ENCODE measurements around the gene NFAM1.

Gene NFAM1

DNA sequence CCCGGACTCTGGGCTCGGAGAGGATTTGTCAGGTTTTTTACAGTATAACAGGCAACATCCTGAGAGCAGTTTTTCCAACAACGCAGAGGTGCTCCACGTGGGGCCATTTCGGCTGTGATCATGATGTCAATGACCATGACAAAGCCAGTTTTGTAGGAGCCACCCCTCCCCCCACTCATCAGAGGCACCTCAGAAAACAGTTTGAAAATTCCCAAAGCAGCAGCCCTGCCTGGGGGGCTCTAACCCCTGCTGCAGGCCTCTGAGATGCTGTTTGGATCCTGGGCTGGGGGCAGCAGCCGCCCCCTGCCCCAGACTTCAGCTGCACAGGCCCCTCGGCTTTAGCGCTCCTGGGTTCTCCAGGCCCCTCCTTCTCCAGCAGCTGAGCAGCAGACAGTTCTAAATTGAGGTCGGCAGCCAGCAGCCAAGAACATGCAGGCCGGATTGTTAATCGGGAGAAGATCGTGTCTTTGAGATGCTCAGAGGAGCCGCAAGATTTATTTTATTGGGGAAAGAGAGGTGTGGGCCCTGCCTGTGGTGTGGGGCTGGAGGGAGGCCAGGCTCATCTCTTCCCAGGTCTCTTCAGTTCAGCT, 19.4 kb downstream of the NFAM1 start:
- no peak for DNase-seq

DNA sequence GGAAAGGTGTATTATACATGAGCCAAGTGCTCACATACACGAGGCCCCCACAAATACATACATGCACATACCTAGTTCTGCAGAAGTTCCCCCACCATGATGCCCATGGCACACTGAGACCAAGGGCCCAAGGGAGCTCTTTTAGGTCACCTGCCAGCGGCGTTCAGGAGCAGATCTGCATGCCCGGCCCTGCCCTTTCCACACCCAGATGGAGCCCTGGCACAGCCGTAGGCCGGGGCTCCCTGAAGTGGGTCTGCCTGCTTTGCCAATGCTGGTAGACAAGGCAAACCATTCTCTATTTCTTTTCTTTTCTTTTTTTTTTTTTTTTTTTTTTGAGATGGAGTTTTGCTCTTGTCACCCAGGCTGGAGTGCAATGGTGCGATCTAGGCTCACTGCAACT, 21.5 kb downstream of the NFAM1 start:
- DNase-seq, result no peak

DNA sequence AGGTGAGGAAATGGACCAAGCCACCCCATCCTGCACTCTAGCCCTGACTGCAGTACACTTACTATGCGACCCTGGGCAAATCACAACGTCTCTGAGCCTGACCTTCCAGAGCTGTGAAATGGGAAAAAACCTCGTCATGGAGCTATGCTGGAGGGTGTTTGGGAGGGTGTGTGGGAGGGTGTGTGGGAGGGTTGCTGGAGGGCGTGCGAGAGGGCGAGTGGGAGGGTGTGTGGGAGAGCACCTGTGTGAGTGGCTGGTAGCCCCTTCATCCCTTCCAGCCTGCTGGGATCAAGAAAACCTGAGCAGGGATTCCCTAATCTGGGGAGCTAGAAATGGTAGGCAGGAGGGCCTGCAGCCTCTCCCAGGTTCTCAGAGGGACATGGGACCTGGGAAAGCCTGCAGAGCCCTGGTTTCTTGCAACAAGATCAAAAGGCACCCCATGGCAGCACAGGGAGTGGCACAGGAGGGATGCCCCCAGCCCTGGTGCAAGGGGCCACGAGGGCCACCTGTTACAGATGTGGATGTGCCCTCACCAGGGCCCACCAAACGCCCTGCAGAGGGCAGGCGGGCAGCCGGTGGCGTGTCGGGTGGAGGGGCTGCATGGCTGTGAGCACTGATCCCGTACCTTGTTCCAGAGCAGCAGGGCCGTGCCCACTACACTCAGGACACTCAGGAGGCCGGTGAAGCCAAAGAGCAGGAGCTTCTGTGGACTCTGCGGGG, 23.2 kb downstream of the NFAM1 start:
- DNase-seq, result no peak

DNA sequence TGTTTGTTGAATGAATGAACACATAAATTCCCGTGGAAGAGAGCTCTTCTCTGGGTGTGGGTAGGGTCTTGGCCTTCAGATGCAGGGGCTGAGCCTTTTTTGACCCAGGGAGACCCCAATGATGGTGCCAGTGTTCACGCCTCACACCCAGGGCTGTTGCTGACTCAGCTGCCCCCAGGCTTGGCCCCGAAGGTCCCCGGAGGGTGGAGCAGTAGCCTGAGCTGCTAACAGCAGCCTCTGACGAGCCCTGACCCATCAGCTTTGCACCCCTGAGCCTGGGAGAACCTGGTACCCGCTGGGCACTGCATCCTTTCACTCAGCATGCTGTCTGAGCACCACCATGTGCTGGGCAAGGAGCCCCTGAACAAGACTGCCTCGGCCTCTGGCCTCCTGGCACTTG, 23.9 kb downstream of the NFAM1 start:
- no peak for DNase-seq

DNA sequence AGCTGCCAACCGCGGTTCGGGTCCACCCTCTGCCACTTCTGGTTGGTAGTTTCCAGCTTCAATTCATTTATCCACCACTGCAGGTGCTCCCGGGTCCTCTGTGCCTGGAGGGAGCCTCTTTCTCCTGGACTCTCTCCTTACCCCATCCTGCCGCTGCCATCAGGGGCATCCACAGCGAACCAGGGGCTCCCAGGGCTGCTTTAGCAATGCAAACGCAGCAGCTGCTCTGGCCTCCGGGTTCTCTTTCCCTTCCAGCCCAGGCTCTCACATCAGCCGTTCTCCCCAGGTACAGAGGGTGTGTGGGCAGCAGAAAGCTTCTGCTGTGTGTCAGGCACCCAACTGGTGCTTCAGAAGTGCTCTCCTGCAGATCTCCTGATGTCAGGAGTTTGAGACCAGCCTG, 27.9 kb downstream of the NFAM1 start:
- no peak for DNase-seq

DNA sequence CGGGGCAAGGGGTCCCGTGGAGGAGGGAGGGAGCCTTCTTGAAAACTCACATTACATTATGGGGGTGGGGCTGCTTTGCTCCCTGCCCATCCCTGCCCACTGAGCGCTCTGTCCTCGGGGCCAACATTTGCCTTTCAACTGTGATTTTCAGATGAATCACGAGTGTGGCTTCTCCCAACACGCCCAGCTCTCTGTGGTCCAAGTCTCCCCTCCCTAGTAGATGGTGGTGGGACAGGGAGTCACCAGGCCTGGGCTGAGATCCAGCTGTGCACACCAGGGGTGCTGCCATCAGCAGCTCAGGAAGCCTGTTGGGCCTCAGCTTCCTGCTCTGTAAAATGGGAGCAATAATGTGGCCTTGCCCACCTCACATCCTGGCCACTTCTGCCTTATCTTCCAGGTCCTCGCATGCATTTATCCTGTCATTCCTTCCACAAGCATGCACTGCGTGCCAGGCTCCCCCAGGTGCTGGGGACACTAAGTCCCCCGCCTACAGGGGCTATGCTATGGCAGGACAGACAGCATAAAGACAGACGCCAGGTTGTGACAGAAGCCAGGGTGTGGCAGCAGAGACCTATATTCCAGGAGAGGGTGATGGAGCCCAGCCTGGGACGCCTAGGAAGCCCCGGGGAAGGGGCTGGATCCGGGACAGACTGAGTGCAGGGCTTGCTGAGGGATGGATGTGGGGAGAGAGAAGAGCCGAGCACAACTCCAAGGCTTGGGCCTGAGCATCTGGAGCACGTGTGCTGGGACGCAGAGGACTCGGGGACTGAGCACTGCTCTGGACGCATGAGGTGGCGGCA, 30.5 kb downstream of the NFAM1 start:
- DNase-seq, result no peak

DNA sequence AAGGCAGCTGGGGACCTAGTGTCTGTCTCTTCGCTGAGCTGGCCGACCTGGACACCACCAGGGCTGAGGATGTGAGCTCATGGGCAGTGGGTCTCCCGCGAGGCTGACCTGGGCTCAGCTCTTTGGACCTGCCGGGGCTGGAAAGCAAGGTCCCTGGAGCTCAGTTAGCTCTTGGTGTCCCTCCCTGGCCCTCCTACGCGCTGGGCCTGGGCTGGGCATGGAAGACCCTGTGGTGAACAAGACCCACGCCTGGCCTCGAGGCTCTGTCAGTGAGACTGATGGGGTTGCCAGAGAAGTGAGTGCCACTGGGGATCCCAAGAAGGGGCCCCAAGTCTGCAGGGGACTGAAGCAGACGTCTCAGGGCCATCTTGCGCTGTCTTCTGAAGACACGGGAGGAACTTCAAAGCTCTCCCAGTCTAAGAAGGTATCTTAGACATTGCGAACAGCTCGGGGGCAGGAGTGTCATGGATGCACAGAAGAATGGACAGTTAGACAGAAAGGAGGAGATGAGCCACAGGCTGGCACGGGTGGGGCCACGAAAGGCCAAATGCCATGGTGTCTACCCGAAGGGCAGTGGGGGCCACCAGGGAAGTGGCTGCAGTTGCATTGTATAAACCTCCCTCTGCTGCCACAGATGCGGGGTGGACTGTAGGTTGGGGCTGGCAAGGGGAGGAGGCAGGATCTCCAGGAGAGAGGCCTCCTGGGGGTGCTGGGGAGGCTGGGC, 31.2 kb downstream of the NFAM1 start:
- DNase-seq, result no peak

DNA sequence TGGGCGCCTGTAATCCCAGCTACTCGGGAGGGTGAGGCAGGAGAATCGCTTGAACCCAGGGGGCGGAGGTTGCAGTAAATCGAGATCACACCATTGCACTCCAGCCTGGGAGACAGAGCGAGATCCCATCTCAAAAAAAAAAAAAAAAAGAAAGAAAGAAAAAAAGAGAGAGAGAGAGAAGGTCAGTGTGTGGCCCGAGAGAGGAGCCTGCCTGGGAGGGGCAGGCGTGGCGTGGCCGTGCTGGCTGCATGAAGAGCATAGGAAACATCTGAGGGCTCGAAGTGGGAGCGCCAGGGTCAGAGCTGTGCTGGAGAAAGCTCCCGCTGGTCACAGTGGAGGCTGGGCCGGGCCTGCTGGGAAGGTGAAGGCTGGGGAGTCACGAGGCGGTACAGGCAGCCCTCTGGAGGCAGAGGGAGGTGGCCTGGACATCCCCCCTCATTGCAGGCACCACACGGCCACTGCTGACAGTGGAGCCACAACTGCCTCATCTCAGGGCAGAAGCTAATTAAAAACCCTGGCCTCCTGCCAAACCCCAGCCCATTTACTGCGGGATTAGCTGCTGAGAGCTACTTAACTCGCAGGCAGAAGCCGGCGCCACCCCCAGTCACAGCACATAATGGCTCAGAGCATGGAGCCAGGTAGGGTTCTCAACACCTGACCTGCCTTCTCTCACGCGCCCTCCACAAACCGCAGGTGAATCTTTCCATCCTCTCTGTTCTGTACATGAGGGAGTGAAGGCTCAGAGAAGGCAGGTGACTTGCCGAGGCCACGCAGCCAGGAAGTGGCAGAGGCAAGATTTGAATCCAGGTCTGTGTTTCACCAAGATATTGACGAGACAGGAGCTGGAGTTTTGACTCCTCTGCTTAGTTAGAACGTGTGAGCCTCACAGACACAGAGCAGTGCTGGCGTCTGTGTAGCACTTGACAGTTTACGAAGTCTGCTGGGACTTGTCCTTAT, 32.6 kb downstream of the NFAM1 start:
- DNase-seq, result peak; percentile 85

DNA sequence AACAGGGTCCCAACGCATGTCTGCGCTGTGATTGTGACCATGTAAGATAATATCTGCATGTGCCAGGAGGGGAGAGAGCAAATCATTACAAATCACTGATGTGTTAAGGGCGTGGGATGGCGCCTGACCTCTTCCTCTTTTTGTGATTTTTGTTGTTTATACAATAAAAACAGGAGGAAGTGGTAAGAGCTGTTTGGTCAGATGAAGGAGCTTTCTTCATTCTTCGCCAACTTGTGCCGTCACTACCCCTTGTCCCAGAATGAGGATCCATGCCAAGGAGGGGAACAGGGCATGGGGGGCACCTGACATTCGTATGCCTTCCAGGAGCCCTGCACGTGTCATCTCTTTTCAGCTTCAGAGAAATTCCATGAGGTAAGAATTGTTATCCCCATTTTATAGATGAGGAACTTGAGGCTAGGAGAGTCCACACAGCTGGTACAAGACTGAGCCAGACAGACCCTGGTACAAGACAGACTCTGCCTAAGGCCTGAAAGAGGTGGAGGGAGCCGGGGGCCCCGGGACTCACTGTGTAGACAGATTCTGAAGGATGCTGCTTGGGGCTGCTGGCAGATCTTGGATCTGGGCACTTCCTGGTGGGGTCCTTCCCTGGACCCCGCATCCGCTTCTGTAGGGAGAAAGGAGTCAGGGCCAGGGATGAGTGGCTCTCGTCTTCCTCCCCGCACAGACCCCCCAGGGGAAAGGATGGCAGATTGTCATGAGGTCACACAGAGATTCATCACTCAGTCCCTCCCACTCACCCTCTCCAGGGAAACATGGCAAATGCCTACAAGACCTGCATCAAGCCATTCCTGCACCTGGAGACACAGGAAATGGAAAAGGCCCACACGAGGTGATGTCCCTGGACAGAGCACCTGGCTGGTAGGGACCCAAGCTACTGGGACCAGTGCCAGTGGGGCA, 34.6 kb downstream of the NFAM1 start:
- DNase-seq, result no peak

DNA sequence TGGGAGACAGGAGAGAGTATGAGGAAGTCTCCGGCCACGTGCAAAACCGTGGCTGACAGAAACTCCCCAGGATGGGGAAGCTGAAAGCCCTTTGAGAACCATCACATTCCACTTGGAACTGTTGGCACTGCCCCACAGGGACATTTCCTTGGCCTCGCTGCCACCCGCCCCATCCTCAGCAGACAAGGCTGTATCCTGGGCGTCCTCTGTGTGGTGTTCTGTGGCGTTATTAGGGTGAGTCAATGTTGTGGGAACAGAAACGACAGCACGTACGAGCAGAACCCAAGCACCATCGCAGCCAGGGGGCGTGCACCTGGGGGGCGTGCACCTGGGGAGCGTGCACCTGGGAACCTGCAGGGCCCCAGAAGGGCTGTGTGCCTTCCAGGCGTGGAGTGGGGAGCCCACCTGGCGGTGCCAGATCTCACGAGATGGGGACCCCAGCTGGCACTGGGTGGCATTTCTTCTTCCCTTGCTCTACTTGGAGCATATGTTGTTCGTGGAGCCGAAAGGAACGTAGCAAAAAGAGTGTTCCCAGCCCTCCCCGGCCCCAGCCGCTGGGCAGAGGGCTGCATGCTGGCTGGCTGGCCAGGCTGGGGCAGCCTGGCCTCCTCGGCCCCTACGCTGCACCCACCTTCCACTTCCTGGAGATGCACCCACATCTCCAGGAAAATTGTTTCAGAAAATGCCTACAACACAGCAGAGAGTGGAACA, 35.4 kb downstream of the NFAM1 start:
- DNase-seq, result no peak

DNA sequence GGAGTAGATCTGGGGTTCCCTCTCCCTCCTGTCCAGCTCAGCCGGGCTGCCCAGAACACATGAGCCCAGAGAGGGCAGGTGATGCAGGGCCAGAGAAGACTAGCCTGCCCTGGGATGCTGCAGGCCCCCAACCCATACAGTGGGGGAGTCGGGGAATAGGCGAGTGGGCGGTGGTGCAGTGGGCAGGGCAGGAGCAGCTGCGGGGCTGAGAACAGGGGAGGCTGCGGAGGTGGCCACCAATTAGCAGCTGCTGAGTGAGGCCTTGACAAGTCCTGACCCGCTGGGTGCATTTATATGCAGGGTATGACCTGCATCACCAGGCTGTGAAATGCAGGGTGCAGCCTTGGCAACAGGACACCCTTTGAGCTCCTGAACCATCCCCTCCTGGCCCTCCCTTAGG, 43.1 kb downstream of the NFAM1 start:
- DNase-seq, result no peak

DNA sequence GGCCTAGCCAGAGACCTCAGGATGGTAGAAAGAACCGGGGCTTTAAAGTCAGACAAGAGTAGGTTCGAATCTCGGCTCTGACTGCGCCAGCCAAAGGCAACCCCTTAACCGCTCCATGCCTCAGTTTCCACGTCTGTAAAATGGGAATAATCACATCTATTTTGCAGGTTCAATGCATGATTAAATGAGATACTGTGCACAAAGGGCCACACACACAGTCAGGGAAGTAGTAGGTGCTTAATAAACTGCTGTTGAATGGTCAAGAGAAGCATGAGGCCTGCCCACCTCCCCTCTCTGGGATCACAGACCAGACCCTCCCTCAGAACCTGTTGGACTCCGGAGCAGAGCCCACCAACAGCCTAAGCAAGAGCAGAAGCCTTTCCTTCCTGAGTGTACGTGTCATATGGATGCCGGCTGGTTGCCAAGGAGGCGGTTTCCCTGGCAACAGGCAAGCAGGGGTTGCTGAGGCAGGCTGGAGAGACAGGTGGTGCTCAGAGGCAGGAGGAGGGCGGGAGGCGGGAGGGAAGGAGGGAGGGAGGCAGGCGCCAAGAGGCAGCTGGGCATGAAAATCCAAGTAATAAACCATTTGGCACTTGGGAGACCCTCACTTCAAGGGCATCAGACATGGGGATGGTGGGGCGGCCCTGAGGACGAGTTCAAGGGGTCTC, 43.9 kb downstream of the NFAM1 start:
- DNase-seq, result peak; percentile 80

DNA sequence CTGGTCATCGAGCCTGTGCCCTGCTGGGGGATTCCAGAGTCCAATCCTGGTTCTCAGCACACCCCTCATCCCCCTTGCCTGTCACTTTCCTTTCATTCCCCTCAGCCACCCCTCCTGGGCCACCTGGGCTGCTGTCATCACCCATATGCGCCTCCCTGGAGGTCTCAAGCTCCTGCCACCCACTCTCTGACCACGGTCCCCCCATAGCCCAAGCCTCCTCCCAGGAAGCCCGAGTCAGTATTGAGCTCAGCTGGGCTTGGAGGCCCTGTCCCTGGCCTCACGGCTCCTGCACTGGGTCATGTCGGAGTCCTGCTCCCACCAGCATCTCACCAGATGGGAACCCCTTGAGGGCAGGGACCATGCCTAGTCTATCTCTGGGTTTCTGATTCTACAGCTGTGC, 44.6 kb downstream of the NFAM1 start:
- no peak for DNase-seq

DNA sequence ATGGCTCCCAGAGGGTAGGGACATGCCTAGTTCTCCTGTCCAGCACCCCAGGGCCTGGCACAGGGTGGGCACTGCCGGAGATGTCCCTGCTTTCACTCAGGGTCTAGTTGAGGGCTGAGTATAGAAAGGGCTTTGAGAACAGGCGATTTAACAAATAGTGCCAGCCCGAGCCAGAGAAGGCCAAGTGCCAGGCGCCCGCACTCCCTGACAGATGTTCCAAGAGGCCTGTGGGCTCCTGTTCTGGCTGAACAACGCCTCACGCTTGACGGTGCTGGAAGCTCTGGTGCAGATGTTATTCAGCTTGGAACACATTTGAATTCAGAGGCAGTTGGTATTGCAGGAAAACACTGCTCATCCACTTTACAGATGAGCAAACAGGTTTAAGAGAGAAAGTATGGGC, 46.5 kb downstream of the NFAM1 start:
- DNase-seq, result no peak

DNA sequence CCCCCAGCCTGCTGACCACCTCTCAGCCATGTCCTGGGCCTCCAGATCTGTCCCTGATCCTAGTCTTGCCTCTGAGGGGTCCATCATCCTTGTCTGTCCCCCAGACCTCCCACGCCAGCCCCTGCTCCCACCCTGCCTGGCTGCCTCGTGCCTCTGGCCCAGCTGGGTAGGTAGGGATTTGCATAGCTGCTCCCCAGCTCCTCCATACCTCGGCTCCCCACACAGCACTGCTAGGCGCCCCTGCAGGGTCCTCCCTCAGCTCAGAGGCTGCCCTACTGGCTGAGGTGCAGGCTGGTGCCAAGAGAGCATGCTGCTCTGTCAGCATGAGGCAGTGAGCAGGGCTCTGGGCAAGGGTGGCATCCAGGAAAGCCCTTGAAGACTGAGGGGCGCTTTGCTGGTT, 47.7 kb downstream of the NFAM1 start:
- DNase-seq, result no peak

DNA sequence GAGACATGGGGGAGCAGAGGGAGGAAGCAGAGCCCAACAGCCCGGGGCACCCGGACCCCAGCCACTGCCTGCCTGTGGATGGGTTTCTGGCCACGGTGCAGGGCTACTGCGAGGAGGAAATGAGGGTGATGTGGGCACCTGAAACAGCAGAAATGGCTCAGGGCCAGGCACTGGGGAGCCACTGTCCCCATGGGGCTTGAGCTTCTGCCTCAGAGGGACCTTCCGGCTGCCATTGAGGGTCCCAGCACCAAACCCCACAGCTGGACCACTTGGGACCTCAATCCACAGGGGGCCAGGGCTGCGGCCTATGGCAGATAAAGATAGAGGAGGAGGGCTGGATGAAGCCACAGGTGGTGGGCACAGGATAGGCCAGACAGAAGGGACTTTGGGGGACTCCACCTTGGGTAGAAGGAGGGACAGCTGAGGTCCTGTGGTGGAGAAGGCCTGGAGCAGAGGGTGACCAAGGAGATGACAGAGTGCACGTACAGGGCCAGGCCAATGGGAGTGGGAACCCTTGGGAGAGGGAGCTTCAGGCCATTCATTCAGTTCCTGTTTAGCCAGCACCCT, 48.3 kb downstream of the NFAM1 start:
- DNase-seq, result no peak

DNA sequence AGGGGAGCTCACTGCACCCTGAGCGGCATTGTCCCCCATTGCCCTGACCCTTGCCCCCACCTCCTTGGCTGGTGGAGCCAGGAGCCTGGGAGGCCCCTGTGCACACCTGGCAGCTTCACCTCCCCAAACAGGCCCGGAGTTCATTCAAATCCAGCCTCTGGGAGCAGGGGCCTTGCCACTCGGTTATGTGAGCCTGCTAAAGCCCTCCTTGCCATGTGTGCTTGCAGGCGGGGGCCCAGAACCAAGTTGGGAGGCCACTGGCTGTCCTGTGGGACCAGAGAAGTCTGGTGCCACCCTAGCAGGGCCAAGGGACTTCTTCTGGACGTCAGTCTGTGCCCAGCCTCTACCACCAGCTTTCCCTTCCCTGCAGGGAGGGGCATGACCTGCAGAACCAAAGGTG, 48.9 kb downstream of the NFAM1 start:
- no peak for DNase-seq

DNA sequence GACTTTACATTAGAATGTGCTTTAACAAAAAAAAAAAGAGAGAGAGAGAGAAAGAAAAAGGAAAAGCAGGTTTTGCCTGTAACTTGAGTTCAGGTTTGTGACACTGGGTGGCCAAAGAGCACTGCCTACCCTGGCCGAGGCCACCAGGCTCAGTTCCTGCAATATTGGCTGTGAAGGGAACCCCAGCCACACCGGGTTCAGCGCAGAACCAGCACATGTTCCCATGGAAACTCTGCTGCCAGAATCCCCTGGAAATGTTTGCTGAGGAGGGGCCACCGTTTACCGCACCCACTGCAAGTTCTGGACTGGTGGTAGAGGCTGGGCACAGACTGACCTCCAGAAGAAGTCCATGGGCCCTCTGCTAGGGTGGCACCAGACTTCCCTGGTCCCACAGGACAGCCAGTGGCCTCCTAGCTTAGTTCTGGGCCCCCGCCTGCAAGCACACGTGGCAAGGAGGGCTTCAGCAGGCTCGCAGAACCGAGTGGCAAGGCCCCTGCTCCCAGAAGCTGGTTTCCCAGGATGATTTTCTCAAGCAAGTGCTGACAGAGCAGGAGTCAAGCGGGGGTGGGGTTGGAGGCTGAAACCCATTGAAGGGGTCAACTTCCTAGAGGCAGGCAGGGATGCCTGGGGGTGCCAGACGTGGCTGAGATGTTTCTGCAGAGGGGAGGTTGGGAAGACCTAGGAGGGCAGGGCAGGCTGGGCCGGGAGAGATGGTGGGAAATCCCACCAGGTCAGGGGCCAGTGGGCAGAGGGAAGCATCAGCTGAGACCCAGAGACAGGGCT, 51.2 kb downstream of the NFAM1 start:
- no peak for DNase-seq

Data from NCI-H1436 treated with DMSO at 0.1 percent for 48 hours (cell line).